Activated CD8-positive, alpha-beta memory T cell treated with anti-CD3 and anti-CD28 coated beads, Interleukin-2, amount 50 U/mL, for 24 hours (primary cell): ENCODE results near the gene GLI1.
"Not testable (repeated sequence)": the region's sequence is repeated elsewhere in the genome, so short reads cannot be mapped to it uniquely, and the experiment has no call there.

Experiments
- DNase-seq: peaks from one replicate; pipeline ENCODE4 v3.0.0-alpha.2; 2020; ENCODE audit errors: extremely low read depth

The GLI1 gene

DNA sequence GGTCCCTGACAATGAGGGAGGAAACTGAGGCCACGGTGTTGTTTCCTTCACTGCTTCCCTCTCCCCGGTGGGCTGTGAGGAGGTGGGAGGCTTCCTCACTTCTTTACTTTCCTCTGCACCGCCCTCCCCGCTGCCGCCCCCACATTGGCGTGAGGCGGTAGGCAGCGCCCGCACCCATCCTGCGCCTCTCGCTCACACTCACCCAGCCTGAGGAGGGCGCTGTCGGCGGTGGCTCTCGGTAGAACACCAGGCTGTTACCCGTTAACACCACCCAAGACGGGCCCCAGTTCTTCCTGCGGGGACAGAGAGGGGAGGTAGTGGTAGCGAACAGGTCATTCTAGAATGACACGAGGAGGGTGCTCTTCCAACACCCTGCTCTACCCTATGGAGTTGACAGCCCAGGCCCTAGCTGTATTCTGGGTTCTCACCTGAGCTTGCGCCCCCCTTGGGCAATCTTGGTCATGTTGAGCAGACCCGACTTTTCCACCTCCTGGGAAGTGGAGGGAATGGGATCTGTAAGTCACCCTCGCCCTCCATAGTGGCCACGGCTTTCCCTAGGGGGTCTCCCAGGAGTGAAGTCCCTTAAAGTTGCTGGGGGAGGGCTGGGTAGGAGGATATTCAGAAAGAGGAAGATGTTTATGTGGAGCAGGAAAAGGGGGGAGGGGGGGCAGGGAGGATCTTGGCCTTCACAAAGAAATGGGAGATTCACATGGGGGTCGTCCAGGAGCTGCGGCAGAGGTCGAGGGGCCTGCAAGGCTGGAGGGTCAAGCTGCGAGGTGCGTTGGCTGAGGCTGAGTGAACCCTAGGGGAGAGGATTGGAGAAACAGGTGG lies 16.8 kb downstream of the GLI1 start:
- DNase-seq = no peak

- DNase-seq = no peak
Observed at GRCh38 chr12:57476993-57477709, 17.6 kb downstream of the GLI1 start.

- DNase-seq = no peak
Observed at GRCh38 chr12:57477710-57478681, 18.4 kb downstream of the GLI1 start.

GRCh38 chr12:57479043-57479375 lies 19.4 kb downstream of the GLI1 start:
- DNase-seq = no peak

- no peak for DNase-seq
Observed at GRCh38 chr12:57479376-57480115, 20.0 kb downstream of the GLI1 start, which contains the start of gene ARHGAP9. ARHGAP9 (minus strand) TSS chr12:57479866; CDS start chr12:57479406, 460 bp downstream.

GRCh38 chr12:57481671-57482070 lies 22.1 kb downstream of the GLI1 start:
- DNase-seq = no peak

DNA sequence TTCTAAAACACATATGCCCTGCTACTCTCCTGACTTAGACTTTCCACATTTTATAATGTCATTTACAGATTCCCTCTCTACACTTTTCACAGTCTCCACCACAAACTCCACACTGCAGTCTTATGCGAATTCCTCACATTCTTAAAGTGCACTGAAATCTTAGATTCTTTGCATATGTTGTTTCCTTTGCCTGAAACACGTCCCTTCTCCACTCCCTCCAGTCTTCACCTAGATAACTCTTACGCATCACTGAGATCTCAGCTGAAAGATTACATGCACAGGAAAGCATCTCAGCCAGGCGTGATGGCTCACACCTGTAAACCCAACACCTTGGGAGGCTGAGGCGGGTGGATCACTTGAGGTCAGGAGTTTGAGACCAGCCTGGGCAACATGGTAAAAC lies 23.9 kb downstream of the GLI1 start:
- no peak for DNase-seq

GRCh38 chr12:57485695-57486094 lies 26.1 kb downstream of the GLI1 start:
- no peak for DNase-seq

GRCh38 chr12:57487055-57487596 lies 27.5 kb downstream of the GLI1 start:
- no peak for DNase-seq

DNA sequence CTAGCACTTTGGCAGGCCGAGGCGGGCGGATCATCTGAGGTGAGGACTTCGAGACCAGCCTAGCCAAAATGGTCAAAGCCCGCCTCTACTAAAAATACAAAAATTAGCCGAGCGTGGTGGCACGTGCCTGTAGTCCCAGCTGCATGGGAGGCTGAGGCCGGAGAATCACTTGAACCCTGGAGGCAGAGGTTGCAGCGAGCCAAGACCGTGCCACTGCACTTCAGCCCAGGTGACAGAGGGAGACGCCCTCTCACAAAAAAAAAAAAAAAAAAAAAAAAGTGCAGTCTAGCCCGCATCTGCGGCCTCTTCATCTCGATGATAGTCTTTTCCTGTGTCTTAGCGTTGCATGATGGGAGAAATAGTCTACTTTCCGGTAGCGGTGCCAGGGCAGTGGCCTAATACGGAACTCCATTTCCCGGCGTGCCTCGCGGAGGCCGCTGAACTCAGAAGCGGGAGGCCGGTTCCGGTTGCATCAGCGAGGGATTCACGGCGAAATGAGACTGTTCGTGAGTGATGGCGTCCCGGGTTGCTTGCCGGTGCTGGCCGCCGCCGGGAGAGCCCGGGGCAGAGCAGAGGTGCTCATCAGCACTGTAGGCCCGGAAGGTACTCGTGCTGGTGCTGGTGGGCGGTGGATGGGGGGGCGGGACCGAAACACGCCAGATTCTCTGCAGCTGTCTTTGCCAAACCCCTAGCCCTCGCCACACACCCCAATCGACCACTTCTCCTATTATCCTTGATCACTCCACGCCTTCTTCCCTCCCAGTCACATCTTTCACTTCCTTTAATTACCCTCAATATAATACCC lies 28.2 kb downstream of the GLI1 start, which contains the start of gene MARS1:
Gene MARS1, plus strand, starts transcription at position 472 of the 805 bp plus-strand sequence. Its CDS starts 23 bp downstream, at position 495.
- peak; percentile 84 for DNase-seq

DNA sequence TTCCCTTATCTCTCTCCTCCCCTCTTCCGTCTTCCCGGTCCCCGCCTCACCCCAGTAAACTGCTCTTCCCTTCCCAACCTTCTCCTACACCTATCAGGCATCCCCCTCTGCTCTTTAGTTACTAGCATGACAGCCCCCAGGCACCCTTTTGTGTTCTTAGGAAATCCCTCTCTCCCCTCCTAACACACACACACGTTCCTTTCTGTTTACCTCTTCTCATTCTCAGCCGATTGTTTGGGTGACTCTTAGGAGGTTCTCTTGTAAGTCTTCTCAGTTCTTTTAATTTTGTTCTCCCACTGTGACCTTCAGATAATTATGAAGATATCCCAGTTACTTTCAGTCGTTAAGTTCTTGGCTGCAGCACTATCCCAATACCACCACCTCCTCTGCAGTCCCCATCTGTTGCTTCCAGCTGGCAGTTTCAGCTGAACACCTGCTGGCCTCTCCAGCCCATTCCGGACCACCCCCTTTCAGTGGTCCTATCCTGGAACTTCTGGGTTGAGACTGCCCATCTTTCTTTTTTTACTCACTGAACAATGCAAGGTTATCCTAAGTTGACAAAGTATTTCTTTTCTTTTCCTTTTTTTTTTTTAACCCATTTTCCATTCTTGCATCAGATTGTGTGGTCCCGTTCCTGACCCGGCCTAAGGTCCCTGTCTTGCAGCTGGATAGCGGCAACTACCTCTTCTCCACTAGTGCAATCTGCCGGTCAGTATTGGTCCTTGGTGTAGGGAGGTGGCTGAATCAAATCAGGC lies 29.0 kb downstream of the GLI1 start:
- no peak for DNase-seq

- no peak for DNase-seq
Observed at GRCh38 chr12:57489157-57489641, 29.6 kb downstream of the GLI1 start.

GRCh38 chr12:57490126-57490525 lies 30.5 kb downstream of the GLI1 start:
- no peak for DNase-seq

- DNase-seq = no peak
Observed at GRCh38 chr12:57491393-57492280, 32.1 kb downstream of the GLI1 start.

- not testable (repeated sequence) for DNase-seq
Observed at GRCh38 chr12:57495051-57495701, 35.6 kb downstream of the GLI1 start.

DNA sequence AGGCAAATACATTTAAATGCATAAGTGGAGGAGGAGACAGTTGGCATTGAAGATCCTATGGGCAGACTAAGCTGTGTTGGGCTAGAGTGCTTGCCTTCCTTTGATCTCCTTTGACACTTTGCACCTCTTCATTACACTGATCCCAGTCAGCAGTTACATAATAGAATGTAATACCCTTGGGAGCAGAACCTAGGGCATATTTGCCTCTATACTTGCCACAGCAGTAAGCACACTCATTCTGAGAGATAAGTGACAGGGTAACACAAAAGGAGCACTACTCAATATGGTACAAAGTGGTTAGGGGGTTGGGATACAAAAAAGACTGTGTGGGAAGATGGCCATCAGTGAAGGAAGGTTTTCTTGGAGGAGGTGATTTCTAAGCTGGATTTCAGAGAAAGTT lies 37.2 kb downstream of the GLI1 start:
- no peak for DNase-seq
